Activated CD4-positive, alpha-beta T cell treated with anti-CD3 and anti-CD28 coated beads, Interleukin-2, Interleukin-4, amounts not matched to agents 100 ng/mL and 50 ng/mL, durations not matched to agents 16 hours and 8 hours (primary cell): Measurements from ENCODE around the gene PDE4D.
A peak's percentile ranks its signal among the peaks of the same experiment; 100 is the strongest.
"Not testable (repeated sequence)": the region's sequence is repeated elsewhere in the genome, so short reads cannot be mapped to it uniquely, and the experiment has no call there.

Source experiments
- DNase-seq: peaks from one replicate; pipeline ENCODE4 v3.0.0-alpha.2; 2020; ENCODE audit warnings: low spot score

Gene PDE4D

GRCh38 chr5:59066367-59067163, 827.0 kb downstream of the PDE4D start:
- DNase-seq, result no peak

- no peak for DNase-seq
Observed at GRCh38 chr5:59065554-59065953, 828.0 kb downstream of the PDE4D start.

- no peak for DNase-seq
Observed at GRCh38 chr5:59064293-59064692, 829.2 kb downstream of the PDE4D start.

GRCh38 chr5:59062986-59063683, 830.4 kb downstream of the PDE4D start:
- no peak for DNase-seq

GRCh38 chr5:59061377-59061776, 832.1 kb downstream of the PDE4D start:
- DNase-seq, result no peak

GRCh38 chr5:59058969-59059687, 834.4 kb downstream of the PDE4D start:
- no peak for DNase-seq

GRCh38 chr5:59058237-59058636, 835.3 kb downstream of the PDE4D start:
- DNase-seq, result no peak

GRCh38 chr5:59056599-59056998, 836.9 kb downstream of the PDE4D start:
- not testable (repeated sequence) for DNase-seq

GRCh38 chr5:59055745-59056448, 837.6 kb downstream of the PDE4D start:
- DNase-seq, result no peak

GRCh38 chr5:59054963-59055528, 838.5 kb downstream of the PDE4D start:
- DNase-seq, result no peak

- DNase-seq, result no peak
Observed at GRCh38 chr5:59051951-59052350, 841.6 kb downstream of the PDE4D start.

- no peak for DNase-seq
Observed at GRCh38 chr5:59049095-59049494, 844.4 kb downstream of the PDE4D start.

- DNase-seq, result no peak
Observed at GRCh38 chr5:59042201-59043055, 851.1 kb downstream of the PDE4D start.

- no peak for DNase-seq
Observed at GRCh38 chr5:59041355-59041754, 852.2 kb downstream of the PDE4D start.

GRCh38 chr5:59040804-59041201, 852.7 kb downstream of the PDE4D start:
- no peak for DNase-seq

GRCh38 chr5:59040024-59040803, 853.3 kb downstream of the PDE4D start:
- DNase-seq, result no peak

- peak; percentile 91 for DNase-seq
Observed at GRCh38 chr5:59039296-59040023, 854.1 kb downstream of the PDE4D start.

- DNase-seq, result peak; percentile 23
Observed at GRCh38 chr5:59038798-59039295, 854.7 kb downstream of the PDE4D start.
